Ascending aorta (tissue), 2 donors: Measurements from ENCODE around the gene BAG1. TPM values are rescaled to one million over a fixed set of nuclear protein-coding genes. Genes with fewer than 3 reads are reported as not detected.

Experiments used
- DNase-seq, 2 donors: peaks; one replicate each; pipeline ENCODE4 v3.0.0-alpha.2; 2019; ENCODE audit warnings: low spot score in 2 of 2
- H3K27ac ChIP-seq, 2 donors: fragments of 200-600 bp; sonication (generic); one replicate each; pipeline ENCODE4 v1.5.1; 2016 to 2017; ENCODE audit warnings: mild to moderate bottlenecking in 1 of 2
- H3K27me3 ChIP-seq: fragments of 200-600 bp; sonication (generic); one replicate; pipeline ENCODE4 v1.5.1; 2017
- H3K36me3 ChIP-seq, 2 donors: fragments of 200-600 bp; sonication (generic); one replicate each; pipeline ENCODE4 v1.5.1; 2016
- H3K4me1 ChIP-seq, 2 donors: fragments of 200-600 bp; sonication (generic); one replicate each; pipeline ENCODE4 v1.5.1; 2016 to 2017; ENCODE audit warnings: mild to moderate bottlenecking in 1 of 2
- H3K4me3 ChIP-seq, 2 donors: fragments of 200-600 bp; sonication (generic); one replicate each; pipeline ENCODE4 v1.5.1; 2016 to 2017; ENCODE audit warnings: mild to moderate bottlenecking in 1 of 2
- H3K9me3 ChIP-seq, 2 donors: fragments of 200-600 bp; sonication (generic); one replicate each; pipeline ENCODE4 v1.5.1; 2016
- CTCF ChIP-seq, 3 experiments: fragments of 200-600 bp in 2 of 3; fragments of 450-650 bp in 1 of 3; sonication (generic) in 2 of 3; IDR thresholded peaks; one replicate each; pipeline ENCODE4 v1.5.1; 2016 to 2019; ENCODE audit warnings: antibody characterized with exemption in 3 of 3, mild to moderate bottlenecking in 1 of 3, moderate library complexity in 1 of 3
- intact Hi-C: fragments of 100-400 bp; cut with DNase I; formaldehyde crosslinking; loops from one replicate; pipeline ENCODE4 v1.15.1; 2023
- total RNA-seq: library from RNA; depleted of rRNA; stranded (reverse); fragments of >200 nt; gene quantifications from one replicate; pipeline ENCODE4 v1.1.0, GENCODE V29; 2016

BAG1 gene
- total RNA-seq, 1 donor from 2014 or later: 58.5 TPM

- TF ChIP-seq CTCF (IDR thresholded peaks at IDR 0.05): no peak
- Histone ChIP-seq H3K27ac (peak overlapping the region; percentile 99), H3K9me3 (no peaks in the 10 kb centered on the region), H3K27me3 (no peaks in the 10 kb centered on the region), H3K4me3 (peak overlapping the region; percentile 83 to 95), H3K36me3 (peaks cover 3 to 13% of the 10 kb centered on the region in 2 donors), H3K4me1 (peaks cover 5 to 26% of the 10 kb centered on the region in 2 donors)
- intact Hi-C loops: loop anchor here (1.0 to 10.0 kb wide), 4 partner anchors 26 to 525 kb away; partner anchors contain the start of genes BAG1, DNAJA1, NOL6 and UBE2R2
- peak in 1 of 2 donors; percentile 20 for DNase-seq
Observed at GRCh38 chr9:33289936-33290246, 25.4 kb upstream of the BAG1 start.

GRCh38 chr9:33289496-33289895 lies 25.0 kb upstream of the BAG1 start:
- Histone ChIP-seq H3K4me3 (peak overlapping the region; percentile 83 to 95), H3K27me3 (no peaks in the 10 kb centered on the region), H3K4me1 (peaks cover 5 to 23% of the 10 kb centered on the region in 2 donors), H3K36me3 (peaks cover 0 to 9% of the 10 kb centered on the region in 2 donors), H3K27ac (peak overlapping the region; percentile 99), H3K9me3 (no peaks in the 10 kb centered on the region)
- TF ChIP-seq CTCF (IDR thresholded peaks at IDR 0.05): no peak
- DNase-seq: no peak
- intact Hi-C loops: no loop called here

- Histone ChIP-seq H3K27ac (peak overlapping the region; percentile 99), H3K9me3 (no peaks in the 10 kb centered on the region), H3K4me3 (peak overlapping the region; percentile 83 to 95), H3K36me3 (peaks cover 0 to 7% of the 10 kb centered on the region in 2 donors), H3K27me3 (no peaks in the 10 kb centered on the region), H3K4me1 (peaks cover 5 to 23% of the 10 kb centered on the region in 2 donors)
- intact Hi-C loops: no loop called here
- TF ChIP-seq CTCF (IDR thresholded peaks at IDR 0.05): no peak
- no peak for DNase-seq
Observed at GRCh38 chr9:33288828-33289483, 24.4 kb upstream of the BAG1 start.

GRCh38 chr9:33288235-33288634 lies 23.7 kb upstream of the BAG1 start:
- intact Hi-C loops: no loop called here
- DNase-seq: no peak
- H3K36me3 ChIP-seq: peaks cover 0 to 14% of the 10 kb centered on the region in 2 donors
- TF ChIP-seq CTCF (IDR thresholded peaks at IDR 0.05): no peak
- no peak overlapping the region for H3K4me3 ChIP-seq
- H3K9me3 ChIP-seq: no peaks in the 10 kb centered on the region
- H3K4me1 ChIP-seq: peaks cover 5 to 23% of the 10 kb centered on the region in 2 donors
- no peaks in the 10 kb centered on the region for H3K27me3 ChIP-seq
- peak overlapping the region; percentile 99 for H3K27ac ChIP-seq

- Histone ChIP-seq H3K27me3 (no peaks in the 10 kb centered on the region), H3K9me3 (no peaks in the 10 kb centered on the region), H3K36me3 (peaks cover under 1 to 22% of the 10 kb centered on the region in 2 donors), H3K4me1 (peaks cover 5 to 19% of the 10 kb centered on the region in 2 donors), H3K27ac (peak overlapping the region in 1 of 2 donors; percentile 36), H3K4me3 (no peak overlapping the region)
- TF ChIP-seq CTCF (IDR thresholded peaks at IDR 0.05): peak; percentile 51 to 61 (median 58)
- DNase-seq: no peak
- intact Hi-C loops: no loop called here
Observed at GRCh38 chr9:33287087-33287490, 22.6 kb upstream of the BAG1 start.
